Activated CD8-positive, alpha-beta T cell treated with anti-CD3 and anti-CD28 coated beads for 36 hours (primary cell): ENCODE data around the gene KRTAP19-3. TPM values are rescaled to one million over a fixed set of nuclear protein-coding genes. Genes with fewer than 3 reads are reported as not detected.

Source experiments
- ATAC-seq: fragments of 200-7000 bp; cut with Tn5 transposase; one replicate; pipeline ENCODE4 v1.10.0; 2021; ENCODE audit warnings: mild to moderate bottlenecking, moderate library complexity
- CTCF ChIA-PET: fragments of 350-600 bp; sonication (Branson Sonifier 250); formaldehyde crosslinking; loops from one replicate; lab custom pipeline; 2021; ENCODE audit warnings: antibody characterized with exemption; lab: Charles Lee
- POLR2A ChIA-PET: fragments of 350-600 bp; sonication (Branson Sonifier 250); formaldehyde crosslinking; loops from one replicate; lab custom pipeline; 2021; ENCODE audit warnings: antibody characterized with exemption; lab: Charles Lee
- DNase-seq: peaks from one replicate; pipeline ENCODE4 v3.0.0-alpha.2; 2020
- H3K27ac Mint-ChIP-seq: one replicate; pipeline ENCODE4 v1.8.0; 2021; ENCODE audit warnings: mild to moderate bottlenecking, mixed read lengths
- H3K27me3 Mint-ChIP-seq: one replicate; pipeline ENCODE4 v1.8.0; 2021; ENCODE audit warnings: mixed read lengths
- H3K36me3 Mint-ChIP-seq: one replicate; pipeline ENCODE4 v1.8.0; 2021; ENCODE audit warnings: low read depth, mixed read lengths
- H3K4me1 Mint-ChIP-seq: one replicate; pipeline ENCODE4 v1.8.0; 2021; ENCODE audit warnings: low read depth, mixed read lengths
- H3K4me3 Mint-ChIP-seq: one replicate; pipeline ENCODE4 v1.8.0; 2021; ENCODE audit warnings: mild to moderate bottlenecking, moderate library complexity, mixed read lengths
- H3K9me3 Mint-ChIP-seq: one replicate; pipeline ENCODE4 v1.8.0; 2021; ENCODE audit warnings: mixed read lengths
- CTCF ChIP-seq: fragments of 200-600 bp; IDR thresholded peaks from one replicate; pipeline ENCODE4 v1.8.0; 2022; ENCODE audit warnings: antibody characterized with exemption, mild to moderate bottlenecking
- intact Hi-C: fragments of 100-400 bp; cut with micrococcal nuclease; formaldehyde crosslinking; loops from one replicate; pipeline ENCODE4 v1.10.0; 2022
- total RNA-seq, 2 experiments: library from RNA; stranded (reverse); gene quantifications; one replicate each; pipeline ENCODE4 v1.2.3, GENCODE V29; 2021

The KRTAP19-3 gene
- total RNA-seq, 2 experiments from 2014 or later: not detected

GRCh38 chr21:30497065-30497464 is 5.3 kb upstream of the KRTAP19-3 start, which contains the start of gene KRTAP19-4:
TSS of gene KRTAP19-4 (minus strand) at chr21:30497165. CDS start at chr21:30497110, 55 bp downstream.
- H3K27me3 Mint-ChIP-seq: no peaks in the 10 kb centered on the region
- intact Hi-C loops: no loop called here
- H3K4me3 Mint-ChIP-seq: no peak within 1 kb of the TSS
- no peak for DNase-seq
- ATAC-seq: no peak
- ChIA-PET POLR2A (no interaction called here), CTCF (interaction anchor here (1.5 kb wide), 1 partner anchor 63 kb away, joined by 5 read pairs; no protein-coding TSS in a partner anchor)
- no peaks in the 10 kb centered on the region for H3K36me3 Mint-ChIP-seq
- H3K4me1 Mint-ChIP-seq: no peaks in the 10 kb centered on the region
- no peak for TF ChIP-seq CTCF
- H3K27ac Mint-ChIP-seq: no peak within 1 kb of the TSS
- no peaks in the 10 kb centered on the region for H3K9me3 Mint-ChIP-seq

GRCh38 chr21:30487336-30487735 is 4.5 kb downstream of the KRTAP19-3 start, which contains the start of gene KRTAP19-2:
TSS of gene KRTAP19-2 (minus strand) at chr21:30487436. CDS start at chr21:30487348, 88 bp downstream.
- DNase-seq (no peak), ATAC-seq (no peak)
- no peaks in the 10 kb centered on the region for H3K36me3 Mint-ChIP-seq
- POLR2A ChIA-PET: no interaction called here
- no peak for TF ChIP-seq CTCF
- CTCF ChIA-PET: no interaction called here
- intact Hi-C loops: no loop called here
- H3K27ac Mint-ChIP-seq: no peak within 1 kb of the TSS
- H3K4me3 Mint-ChIP-seq: no peak within 1 kb of the TSS
- H3K9me3 Mint-ChIP-seq: peaks cover 4% of the 10 kb centered on the region
- no peaks in the 10 kb centered on the region for H3K27me3 Mint-ChIP-seq
- no peaks in the 10 kb centered on the region for H3K4me1 Mint-ChIP-seq

GRCh38 chr21:30486180-30486579 is 5.6 kb downstream of the KRTAP19-3 start:
- TF ChIP-seq CTCF: no peak
- intact Hi-C loops: no loop called here
- H3K4me3 Mint-ChIP-seq: no peak overlapping the region
- H3K4me1 Mint-ChIP-seq: no peaks in the 10 kb centered on the region
- no peak overlapping the region for H3K27ac Mint-ChIP-seq
- ChIA-PET POLR2A (no interaction called here), CTCF (no interaction called here)
- no peaks in the 10 kb centered on the region for H3K36me3 Mint-ChIP-seq
- H3K27me3 Mint-ChIP-seq: no peaks in the 10 kb centered on the region
- ATAC-seq (no peak), DNase-seq (no peak)
- H3K9me3 Mint-ChIP-seq: peaks cover 4% of the 10 kb centered on the region

GRCh38 chr21:30482130-30482529 is 9.7 kb downstream of the KRTAP19-3 start:
- H3K27me3 Mint-ChIP-seq: peaks cover 4% of the 10 kb centered on the region
- H3K9me3 Mint-ChIP-seq: peaks cover 4% of the 10 kb centered on the region
- no peak overlapping the region for H3K27ac Mint-ChIP-seq
- H3K4me3 Mint-ChIP-seq: no peak overlapping the region
- ATAC-seq (no peak), DNase-seq (no peak)
- POLR2A ChIA-PET: no interaction called here
- CTCF ChIA-PET: no interaction called here
- TF ChIP-seq CTCF: no peak
- H3K36me3 Mint-ChIP-seq: no peaks in the 10 kb centered on the region
- no peaks in the 10 kb centered on the region for H3K4me1 Mint-ChIP-seq
- intact Hi-C loops: no loop called here

- intact Hi-C loops: no loop called here
- no peak for TF ChIP-seq CTCF
- Mint-ChIP-seq H3K4me3 (no peak within 1 kb of the TSS), H3K27ac (no peak within 1 kb of the TSS), H3K4me1 (no peaks in the 10 kb centered on the region), H3K36me3 (no peaks in the 10 kb centered on the region), H3K27me3 (peaks cover 4% of the 10 kb centered on the region), H3K9me3 (no peaks in the 10 kb centered on the region)
- CTCF ChIA-PET: no interaction called here
- POLR2A ChIA-PET: no interaction called here
- ATAC-seq: no peak
- DNase-seq: no peak
These were observed 11.7 kb downstream of the KRTAP19-3 start, which contains the start of gene KRTAP19-1 for GRCh38 chr21:30480145-30480544. TSS of gene KRTAP19-1 (minus strand) at chr21:30480367. CDS start at chr21:30480317, 50 bp downstream.
